DOHH2 (cell line): Measurements from ENCODE around the gene TIMELESS.

Source experiments
- CTCF ChIP-seq: fragments of 200-600 bp; sonication (generic); IDR thresholded peaks from one replicate; pipeline ENCODE4 v1.5.1; 2014; ENCODE audit warnings: antibody characterized with exemption, mild to moderate bottlenecking, low read depth, low read length; ENCODE audit not compliant: poor library complexity, severe bottlenecking
- EZH2phosphoT487 ChIP-seq: fragments of 200-600 bp; sonication (generic); IDR thresholded peaks from 2 replicates; pipeline ENCODE4 v1.6.1; 2017; ENCODE audit warnings: borderline replicate concordance, mild to moderate bottlenecking, antibody characterized with exemption, low read length, moderate library complexity, mixed read lengths

- no peak for TF ChIP-seq CTCF
- TF ChIP-seq EZH2phosphoT487 = no peak
Observed at GRCh38 chr12:56377989-56378316, 71.3 kb downstream of the TIMELESS start.
